ENCODE data around the gene ARF3. TPM values are rescaled to one million over a fixed set of nuclear protein-coding genes. Genes with fewer than 3 reads are reported as not detected.

ARF3 gene
- total RNA-seq, 1 experiment from 2014 or later: 263 TPM

GRCh38 chr12:48985901-48986300 lies 28.6 kb upstream of the ARF3 start:
- H3K36me3 Mint-ChIP-seq (ENCODE audit: insufficient read depth in 1 of 3, low read depth in 3 of 3): no peaks in the 10 kb centered on the region
- H3K9me3 Mint-ChIP-seq: peaks cover 0 to 2% of the 10 kb centered on the region in 2 experiments; a peak in 3 of 5 replicates
- Histone ChIP-seq H4K8ac (replicated peaks; ENCODE audit: insufficient read length, low read depth, low read length) (no peak overlapping the region), H3K23me2 (ENCODE audit: insufficient read length, low read depth, low read length, poor library complexity, severe bottlenecking) (peaks cover 4% of the 10 kb centered on the region), H3K56ac (ENCODE audit: insufficient read length, low read depth, low read length) (no peak overlapping the region), H3K4ac (ENCODE audit: low read depth, low read length) (no peak overlapping the region), H3K79me2 (ENCODE audit: insufficient read depth, low read length) (no peaks in the 10 kb centered on the region), H3K18ac (ENCODE audit: insufficient read length, low read depth, low read length) (no peak overlapping the region), H4K91ac (ENCODE audit: insufficient read length, low read depth, low read length) (no peak overlapping the region), H2BK5ac (ENCODE audit: insufficient read length, low read length) (no peak overlapping the region), H2BK12ac (ENCODE audit: insufficient read length, low read depth, low read length) (no peak overlapping the region), H2AK5ac (ENCODE audit: insufficient read length, low read length) (no peak overlapping the region), H3K27ac (ENCODE audit: insufficient read length, low read depth, low read length) (no peak overlapping the region), H3K27me3 (ENCODE audit: insufficient read depth, low read length) (peaks cover 49% of the 10 kb centered on the region), H2BK15ac (ENCODE audit: low read depth, low read length) (no peak overlapping the region), H4K20me1 (ENCODE audit: control insufficient read depth, insufficient read depth, insufficient read length) (no peaks in the 10 kb centered on the region), H3K9me3 (ENCODE audit: control insufficient read depth, low read depth, low read length) (no peaks in the 10 kb centered on the region), H3T11ph (ENCODE audit: low read length) (no peak overlapping the region), H4K5ac (ENCODE audit: insufficient read length, low read depth, low read length) (no peak overlapping the region), H3K14ac (ENCODE audit: insufficient read depth, low read length) (no peak overlapping the region), H2AFZ (ENCODE audit: low read length) (no peak overlapping the region), H3K4me2 (ENCODE audit: insufficient read depth, insufficient read length, low read length) (no peak overlapping the region), H3K9ac (ENCODE audit: extremely low read depth, insufficient read length, low read length) (no peak overlapping the region), H2BK120ac (ENCODE audit: low read depth, low read length, poor library complexity, severe bottlenecking) (no peak overlapping the region), H3K79me1 (ENCODE audit: insufficient read depth, low read depth, low read length, poor library complexity, severe bottlenecking) (no peaks in the 10 kb centered on the region), H3K4me1 (ENCODE audit: insufficient read depth, low read length) (no peaks in the 10 kb centered on the region), H3K23ac (ENCODE audit: insufficient read length, low read depth, low read length) (no peak overlapping the region), H2BK20ac (ENCODE audit: low read depth, low read length, poor library complexity, severe bottlenecking) (no peak overlapping the region)
- peaks cover 14 to 33% of the 10 kb centered on the region in 2 experiments for H3K4me1 Mint-ChIP-seq
- DNase-seq: no peak
- H3K4me3 Mint-ChIP-seq: no peak overlapping the region; a peak in 1 of 5 replicates
- H3K27ac Mint-ChIP-seq: no peak overlapping the region
- H3K27me3 Mint-ChIP-seq (ENCODE audit: low read depth): peaks cover 95% of the 10 kb centered on the region
- no CpG with 5 or more reads among the region's 2 CpGs for WGBS (ENCODE audit: extremely low coverage, insufficient read length, low lambda C conversion rate)
- no peak for TF ChIP-seq CTCF (conservative IDR thresholded peaks at IDR 0.05)
